MM.1S (cell line): ENCODE measurements around the gene SLC4A9.

Experiments
- CTCF ChIP-seq: fragments of 300-600 bp; sonication (generic); IDR thresholded peaks from 2 replicates; pipeline ENCODE4 v1.5.1; 2016; ENCODE audit warnings: antibody characterized with exemption, low read length, mixed read lengths
- EZH2 ChIP-seq: fragments of 300-600 bp; sonication (generic); optimal IDR thresholded peaks from 2 replicates; pipeline ENCODE3; 2017; ENCODE audit warnings: low read depth, mild to moderate bottlenecking, antibody characterized with exemption, low read length, mixed read lengths
- EZH2phosphoT487 ChIP-seq: fragments of 300-600 bp; sonication (generic); IDR thresholded peaks from 2 replicates; pipeline ENCODE4 v1.6.1; 2018; ENCODE audit warnings: antibody characterized with exemption, low read length

GRCh38 chr5:140393738-140394137, 33.7 kb downstream of the SLC4A9 start:
- TF ChIP-seq CTCF (no peak), EZH2phosphoT487 (no peak), EZH2 (no peak)
